ENCODE results near the gene SLC4A4. TPM values are rescaled to one million over a fixed set of nuclear protein-coding genes. Genes with fewer than 3 reads are reported as not detected.

SLC4A4 gene
- total RNA-seq, 1 experiment from 2014 or later = 1.1 TPM

- no peak for DNase-seq
- H3K4me3 ChIP-seq = no peak overlapping the region
- H3K27me3 ChIP-seq = no peaks in the 10 kb centered on the region
- no peaks in the 10 kb centered on the region for H3K9me3 ChIP-seq
- no peaks in the 10 kb centered on the region for H3K36me3 ChIP-seq
Measured at GRCh38 chr4:71473541-71474240, 134.9 kb downstream of the SLC4A4 start.

DNA sequence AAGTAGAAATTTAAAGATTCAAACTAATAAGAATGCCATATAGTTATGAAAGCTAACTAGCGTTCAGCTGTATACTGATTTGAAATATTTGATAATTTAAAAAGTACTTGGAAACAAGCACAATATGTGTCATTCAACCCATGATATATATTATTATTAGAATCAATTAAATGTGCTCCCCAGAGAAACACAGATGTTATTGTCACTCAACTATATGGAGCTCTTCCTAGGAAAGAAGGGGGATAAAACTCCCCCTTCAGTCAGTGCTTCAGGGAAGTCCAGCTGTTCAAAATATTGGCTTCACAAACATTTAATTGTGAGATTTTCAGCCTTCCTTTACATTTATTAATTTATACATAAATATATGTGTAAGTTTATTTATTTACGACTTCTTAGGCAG lies 135.9 kb downstream of the SLC4A4 start:
- no peak for DNase-seq
- no peak overlapping the region for H3K4me3 ChIP-seq
- H3K36me3 ChIP-seq = no peaks in the 10 kb centered on the region
- H3K9me3 ChIP-seq = no peaks in the 10 kb centered on the region
- H3K27me3 ChIP-seq = no peaks in the 10 kb centered on the region

DNA sequence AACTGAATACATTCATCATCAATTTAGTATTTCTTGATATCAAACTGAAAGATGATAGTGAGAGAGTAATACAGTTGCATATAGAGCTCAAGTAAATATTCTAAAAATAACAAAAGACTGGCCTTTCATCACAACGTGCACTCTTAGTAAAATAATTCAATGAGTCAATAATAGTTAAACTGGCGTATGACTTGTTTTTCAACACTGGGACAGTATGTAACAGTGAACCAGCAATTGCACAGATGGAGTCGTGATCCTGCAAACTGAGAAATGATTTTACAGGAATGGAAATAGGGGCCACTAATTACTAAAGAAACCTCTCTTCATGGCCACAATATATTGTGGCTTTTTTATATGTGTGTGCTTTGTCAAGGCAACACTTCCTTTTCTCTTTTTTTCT lies 137.4 kb downstream of the SLC4A4 start:
- Histone ChIP-seq H3K4me3 (no peak overlapping the region), H3K27me3 (no peaks in the 10 kb centered on the region), H3K9me3 (no peaks in the 10 kb centered on the region), H3K36me3 (no peaks in the 10 kb centered on the region)
- no peak for DNase-seq

DNA sequence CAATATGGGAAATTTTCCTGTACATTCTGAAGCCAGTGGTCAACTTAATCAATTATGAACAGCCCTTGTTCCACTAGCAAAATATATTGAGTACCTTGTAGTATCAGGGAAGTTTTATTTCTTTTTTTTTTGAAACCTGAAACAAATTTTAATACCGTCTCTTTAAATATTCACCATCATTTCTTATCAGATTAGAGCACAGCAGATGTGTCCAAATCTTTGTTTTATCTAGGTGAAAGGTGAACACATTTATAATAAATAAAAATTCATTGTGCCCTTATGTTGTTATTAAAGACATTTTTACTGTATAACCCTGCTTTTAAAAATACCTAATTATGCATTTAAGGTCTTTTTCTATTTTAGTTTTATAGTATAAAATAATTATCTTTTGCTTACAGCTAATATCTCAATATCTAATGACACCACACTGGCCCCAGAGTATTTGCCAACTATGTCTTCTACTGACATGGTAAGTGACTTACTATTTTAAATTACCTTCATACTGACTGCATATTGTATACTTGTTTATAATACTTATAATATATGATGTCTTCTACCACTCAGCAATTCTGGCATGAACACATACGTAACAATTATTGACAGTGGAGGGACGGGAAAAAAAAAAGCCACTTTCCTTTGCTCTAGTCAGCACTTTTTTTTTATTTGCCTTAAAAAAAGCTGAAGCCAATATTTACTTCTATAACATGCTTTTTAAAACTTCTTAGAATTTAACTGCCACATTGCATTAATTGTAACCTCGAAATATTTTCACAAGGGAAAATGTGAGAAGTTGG lies 147.9 kb downstream of the SLC4A4 start:
- no peaks in the 10 kb centered on the region for H3K36me3 ChIP-seq
- H3K27me3 ChIP-seq = no peaks in the 10 kb centered on the region
- no peak overlapping the region for H3K4me3 ChIP-seq
- no peak for DNase-seq
- no peaks in the 10 kb centered on the region for H3K9me3 ChIP-seq

GRCh38 chr4:71487344-71487920 lies 148.6 kb downstream of the SLC4A4 start:
- Histone ChIP-seq H3K36me3 (no peaks in the 10 kb centered on the region), H3K27me3 (no peaks in the 10 kb centered on the region), H3K4me3 (no peak overlapping the region), H3K9me3 (no peaks in the 10 kb centered on the region)
- no peak for DNase-seq

DNA sequence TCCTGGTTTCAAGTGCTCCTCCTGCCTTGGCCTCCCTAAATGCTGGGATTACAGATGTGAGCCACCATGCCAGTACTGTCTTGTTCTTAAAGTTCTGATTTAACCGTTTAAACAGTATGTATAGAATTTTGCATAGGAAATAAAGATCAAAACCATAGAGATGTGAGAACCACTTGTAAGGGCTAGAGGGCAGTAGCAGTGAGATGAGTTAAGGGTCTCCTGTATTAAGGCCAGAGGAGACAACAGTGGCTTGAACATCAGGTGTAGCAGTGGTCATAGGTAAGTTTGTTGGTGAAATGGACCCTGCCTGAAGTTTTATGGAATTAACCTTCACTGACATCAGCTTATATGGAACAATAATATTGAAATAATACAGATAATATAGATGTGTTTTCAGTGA lies 155.7 kb downstream of the SLC4A4 start:
- no peak overlapping the region for H3K4me3 ChIP-seq
- no peak for DNase-seq
- H3K27me3 ChIP-seq = no peaks in the 10 kb centered on the region
- H3K9me3 ChIP-seq = no peaks in the 10 kb centered on the region
- H3K36me3 ChIP-seq = no peaks in the 10 kb centered on the region

DNA sequence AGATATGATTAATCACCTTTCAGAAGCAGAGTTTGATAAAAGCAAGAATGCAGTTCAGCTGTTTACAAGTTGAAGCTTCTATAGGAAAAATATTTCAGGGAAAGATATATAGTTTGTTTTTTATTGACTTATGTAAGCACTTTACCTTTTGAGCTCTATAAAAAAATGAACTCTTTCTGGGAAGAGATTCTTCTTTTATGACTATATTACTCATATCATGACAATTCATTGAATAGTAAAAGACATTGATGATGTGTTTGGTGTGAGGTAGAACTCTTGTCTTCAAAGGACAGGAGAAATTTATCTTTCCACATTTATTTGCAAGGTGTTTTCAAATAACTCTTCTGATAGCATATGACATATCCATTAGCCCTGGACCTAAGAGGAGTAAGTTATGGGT lies 156.6 kb downstream of the SLC4A4 start:
- H3K36me3 ChIP-seq = no peaks in the 10 kb centered on the region
- no peak for DNase-seq
- no peaks in the 10 kb centered on the region for H3K9me3 ChIP-seq
- H3K4me3 ChIP-seq = no peak overlapping the region
- no peaks in the 10 kb centered on the region for H3K27me3 ChIP-seq

DNA sequence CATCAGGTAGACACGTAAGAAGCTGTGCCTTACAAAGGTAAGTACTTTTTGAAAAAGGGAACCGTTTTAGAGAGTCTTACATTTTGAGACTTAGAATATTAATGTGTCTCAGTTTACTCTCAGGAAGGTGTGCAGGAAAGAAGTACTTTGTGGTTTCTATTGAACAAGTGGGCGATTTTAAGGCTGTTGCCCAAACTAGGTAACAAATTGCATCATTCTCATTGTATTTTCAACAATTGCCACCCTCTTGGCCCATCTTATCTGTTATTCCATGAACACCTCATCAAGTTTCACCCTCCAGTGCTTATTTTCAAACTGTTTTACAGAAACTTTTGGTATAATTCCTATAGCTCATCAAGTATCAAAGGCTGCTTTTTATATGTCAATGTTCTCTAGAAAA lies 158.3 kb downstream of the SLC4A4 start:
- no peaks in the 10 kb centered on the region for H3K36me3 ChIP-seq
- H3K9me3 ChIP-seq = no peaks in the 10 kb centered on the region
- no peak for DNase-seq
- H3K27me3 ChIP-seq = no peaks in the 10 kb centered on the region
- H3K4me3 ChIP-seq = no peak overlapping the region

- no peak for DNase-seq
Measured at GRCh38 chr4:71498002-71498401, 159.2 kb downstream of the SLC4A4 start.

GRCh38 chr4:71498625-71499024 lies 159.8 kb downstream of the SLC4A4 start:
- DNase-seq = no peak
- Histone ChIP-seq H3K4me3 (no peak overlapping the region), H3K9me3 (no peaks in the 10 kb centered on the region)

More at GRCh38 chr4:71498002-71498401, 159.2 kb downstream of the SLC4A4 start:
- H3K27me3 ChIP-seq = no peaks in the 10 kb centered on the region
- no peaks in the 10 kb centered on the region for H3K36me3 ChIP-seq
- H3K9me3 ChIP-seq = no peaks in the 10 kb centered on the region
- H3K4me3 ChIP-seq = no peak overlapping the region

GRCh38 chr4:71501992-71502391 lies 163.2 kb downstream of the SLC4A4 start:
- H3K9me3 ChIP-seq = no peaks in the 10 kb centered on the region
- no peak for DNase-seq
- H3K36me3 ChIP-seq = no peaks in the 10 kb centered on the region
- no peaks in the 10 kb centered on the region for H3K27me3 ChIP-seq
- H3K4me3 ChIP-seq = no peak overlapping the region

More at GRCh38 chr4:71498625-71499024, 159.8 kb downstream of the SLC4A4 start:
- H3K27me3 ChIP-seq = no peaks in the 10 kb centered on the region
- H3K36me3 ChIP-seq = no peaks in the 10 kb centered on the region

GRCh38 chr4:71518283-71518989 lies 179.6 kb downstream of the SLC4A4 start:
- H3K9me3 ChIP-seq = no peaks in the 10 kb centered on the region
- H3K36me3 ChIP-seq = no peaks in the 10 kb centered on the region
- DNase-seq = no peak

GRCh38 chr4:71520308-71520707 lies 181.5 kb downstream of the SLC4A4 start:
- Histone ChIP-seq H3K36me3 (no peaks in the 10 kb centered on the region), H3K9me3 (no peaks in the 10 kb centered on the region), H3K4me3 (no peak overlapping the region), H3K27me3 (no peaks in the 10 kb centered on the region)
- no peak for DNase-seq

More at GRCh38 chr4:71518283-71518989, 179.6 kb downstream of the SLC4A4 start:
- Histone ChIP-seq H3K27me3 (no peaks in the 10 kb centered on the region), H3K4me3 (no peak overlapping the region)

DNA sequence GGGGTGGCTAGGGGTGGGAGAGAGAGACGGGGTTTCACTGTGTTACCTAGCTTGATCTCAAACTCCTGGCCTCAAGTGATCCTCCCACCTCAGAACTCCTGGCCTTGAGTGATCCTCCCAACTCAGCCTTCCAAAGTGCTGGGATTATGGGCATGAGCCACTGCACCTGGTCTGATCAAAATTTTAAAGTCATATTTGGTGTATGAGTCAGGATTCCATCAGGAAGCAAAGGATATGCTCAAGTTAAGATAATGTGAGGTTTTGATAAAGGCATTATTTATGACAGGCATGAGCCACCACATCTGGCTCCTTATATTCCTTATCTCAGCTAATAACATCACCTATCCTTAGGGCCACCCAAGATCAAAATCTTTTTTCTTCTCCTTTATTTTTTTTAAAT lies 182.0 kb downstream of the SLC4A4 start:
- H3K4me3 ChIP-seq = no peak overlapping the region
- H3K9me3 ChIP-seq = no peaks in the 10 kb centered on the region
- no peaks in the 10 kb centered on the region for H3K36me3 ChIP-seq
- H3K27me3 ChIP-seq = no peaks in the 10 kb centered on the region
- no peak for DNase-seq

DNA sequence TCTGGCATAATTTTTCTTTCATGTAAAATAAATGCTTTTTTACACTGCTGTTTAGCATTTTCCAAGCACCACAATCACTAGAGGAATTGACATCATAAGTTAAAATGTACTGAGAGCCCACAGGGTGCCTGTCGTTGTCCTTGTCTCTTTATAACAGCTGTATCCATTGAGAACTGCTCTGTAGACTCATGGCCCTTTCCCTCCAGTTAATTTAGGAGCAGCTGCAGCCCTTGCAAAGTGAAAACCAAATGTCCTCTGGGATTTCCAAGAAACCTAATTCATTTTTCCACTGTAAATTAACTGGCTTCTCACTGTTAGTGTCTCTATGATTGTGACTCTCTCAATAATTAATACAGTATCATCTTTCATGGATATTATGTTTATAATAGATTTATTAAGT lies 185.9 kb downstream of the SLC4A4 start:
- Histone ChIP-seq H3K27me3 (no peaks in the 10 kb centered on the region), H3K4me3 (no peak overlapping the region), H3K9me3 (no peaks in the 10 kb centered on the region), H3K36me3 (no peaks in the 10 kb centered on the region)
- DNase-seq = no peak

- Histone ChIP-seq H3K36me3 (no peaks in the 10 kb centered on the region), H3K27me3 (no peaks in the 10 kb centered on the region), H3K9me3 (no peaks in the 10 kb centered on the region), H3K4me3 (no peak overlapping the region)
- DNase-seq = no peak
Measured at GRCh38 chr4:71526637-71527406, 188.0 kb downstream of the SLC4A4 start.

Measured in MG63 (cell line).